Measurements from ENCODE around the gene PAK3. TPM values are rescaled to one million over a fixed set of nuclear protein-coding genes. Genes with fewer than 3 reads are reported as not detected.
A peak's percentile ranks its signal among the peaks of the same experiment; 100 is the strongest.

The PAK3 gene
- total RNA-seq, 2 donors from 2014 or later = 7.1 to 11.6 TPM

DNA sequence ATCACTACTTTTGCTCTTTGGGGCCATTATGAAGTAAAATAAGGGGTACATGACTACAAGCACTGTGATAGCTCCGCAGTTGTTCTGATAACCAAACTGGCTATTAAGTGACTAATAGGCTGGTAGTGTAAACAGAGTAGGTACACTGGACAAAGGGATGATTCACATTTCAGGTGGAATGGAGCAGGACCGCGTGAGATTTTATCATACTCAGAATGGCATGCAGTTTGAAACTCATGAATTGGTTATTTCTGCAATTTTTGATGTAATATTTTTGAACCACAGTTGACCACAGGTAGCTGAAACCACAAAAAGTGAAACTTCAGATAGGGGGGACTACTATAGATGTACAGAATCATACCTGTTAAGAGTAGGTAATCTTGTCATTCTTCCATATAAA lies 55.8 kb downstream of the PAK3 start:
- Histone ChIP-seq H3K27me3 (replicated peaks; ENCODE audit: insufficient read depth) (no peaks in the 10 kb centered on the region), H3K9me3 (no peaks in the 10 kb centered on the region), H3K36me3 (no peaks in the 10 kb centered on the region), H3K4me1 (ENCODE audit: control insufficient read depth in 1 of 2, low read depth in 2 of 2) (no peaks in the 10 kb centered on the region), H3K27ac (no peak overlapping the region), H3K4me3 (no peak overlapping the region)
- ATAC-seq (ENCODE audit: insufficient number of reproducible peaks, low FRiP score, low read depth) (no peak), DNase-seq (ENCODE audit: low spot score) (no peak)
- TF ChIP-seq, protein P1, sequence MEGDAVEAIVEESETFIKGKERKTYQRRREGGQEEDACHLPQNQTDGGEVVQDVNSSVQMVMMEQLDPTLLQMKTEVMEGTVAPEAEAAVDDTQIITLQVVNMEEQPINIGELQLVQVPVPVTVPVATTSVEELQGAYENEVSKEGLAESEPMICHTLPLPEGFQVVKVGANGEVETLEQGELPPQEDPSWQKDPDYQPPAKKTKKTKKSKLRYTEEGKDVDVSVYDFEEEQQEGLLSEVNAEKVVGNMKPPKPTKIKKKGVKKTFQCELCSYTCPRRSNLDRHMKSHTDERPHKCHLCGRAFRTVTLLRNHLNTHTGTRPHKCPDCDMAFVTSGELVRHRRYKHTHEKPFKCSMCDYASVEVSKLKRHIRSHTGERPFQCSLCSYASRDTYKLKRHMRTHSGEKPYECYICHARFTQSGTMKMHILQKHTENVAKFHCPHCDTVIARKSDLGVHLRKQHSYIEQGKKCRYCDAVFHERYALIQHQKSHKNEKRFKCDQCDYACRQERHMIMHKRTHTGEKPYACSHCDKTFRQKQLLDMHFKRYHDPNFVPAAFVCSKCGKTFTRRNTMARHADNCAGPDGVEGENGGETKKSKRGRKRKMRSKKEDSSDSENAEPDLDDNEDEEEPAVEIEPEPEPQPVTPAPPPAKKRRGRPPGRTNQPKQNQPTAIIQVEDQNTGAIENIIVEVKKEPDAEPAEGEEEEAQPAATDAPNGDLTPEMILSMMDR (IDR thresholded peaks at IDR 0.05) = no peak

DNA sequence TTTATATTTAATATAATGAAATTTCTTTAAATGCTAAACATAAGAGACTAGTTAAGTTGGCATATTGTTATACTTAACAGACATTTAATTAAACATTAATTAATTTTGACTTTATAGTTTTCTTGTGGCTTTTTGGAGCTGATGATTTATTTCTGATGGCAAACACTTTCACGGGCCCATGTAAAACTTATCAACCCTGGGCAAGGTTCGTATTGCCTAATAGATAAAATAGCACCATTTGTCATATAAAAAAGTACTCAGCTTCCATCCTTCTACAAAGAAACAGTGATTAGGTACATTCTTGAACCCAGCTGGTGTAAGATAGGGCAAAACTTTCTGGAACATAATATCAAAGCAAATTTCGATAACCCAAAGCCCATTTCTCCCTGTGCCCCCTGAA lies 63.2 kb downstream of the PAK3 start:
- H3K9me3 ChIP-seq = no peaks in the 10 kb centered on the region
- H3K4me3 ChIP-seq = no peak overlapping the region
- ATAC-seq (ENCODE audit: insufficient number of reproducible peaks, low FRiP score, low read depth) (no peak), DNase-seq (ENCODE audit: low spot score) (no peak)
- H3K27me3 ChIP-seq (replicated peaks; ENCODE audit: insufficient read depth) = no peaks in the 10 kb centered on the region
- no peaks in the 10 kb centered on the region for H3K36me3 ChIP-seq
- TF ChIP-seq, protein P1 (IDR thresholded peaks at IDR 0.05) = no peak
- H3K27ac ChIP-seq = no peak overlapping the region
- no peaks in the 10 kb centered on the region for H3K4me1 ChIP-seq (ENCODE audit: control insufficient read depth in 1 of 2, low read depth in 2 of 2)

DNA sequence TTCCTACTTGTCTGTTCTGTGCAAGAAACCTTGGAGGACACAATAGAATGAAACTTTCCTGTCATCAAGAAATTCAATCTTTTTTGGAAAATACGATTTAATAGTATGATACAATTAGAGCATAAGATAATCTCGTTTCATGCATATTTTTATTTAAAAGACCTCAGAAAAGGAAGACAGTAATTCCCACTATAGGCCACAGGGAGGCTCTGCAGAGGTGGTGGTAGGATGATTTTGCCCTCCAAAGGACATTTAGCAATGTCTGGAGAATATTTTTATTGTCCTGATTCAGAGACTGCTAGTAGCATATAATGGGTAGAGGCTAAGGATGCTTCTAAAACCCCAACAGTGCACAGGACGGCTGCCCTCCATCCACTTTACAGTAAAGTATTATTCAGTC lies 68.7 kb downstream of the PAK3 start:
- H3K27me3 ChIP-seq (replicated peaks; ENCODE audit: insufficient read depth) = no peaks in the 10 kb centered on the region
- TF ChIP-seq, protein P1 (IDR thresholded peaks at IDR 0.05) = peak; percentile 31
- H3K4me1 ChIP-seq (ENCODE audit: control insufficient read depth in 1 of 2, low read depth in 2 of 2) = no peaks in the 10 kb centered on the region
- ATAC-seq (ENCODE audit: insufficient number of reproducible peaks, low FRiP score, low read depth) (no peak), DNase-seq (ENCODE audit: low spot score) (no peak)
- H3K4me3 ChIP-seq = no peak overlapping the region
- no peaks in the 10 kb centered on the region for H3K36me3 ChIP-seq
- H3K27ac ChIP-seq = no peak overlapping the region
- no peaks in the 10 kb centered on the region for H3K9me3 ChIP-seq

DNA sequence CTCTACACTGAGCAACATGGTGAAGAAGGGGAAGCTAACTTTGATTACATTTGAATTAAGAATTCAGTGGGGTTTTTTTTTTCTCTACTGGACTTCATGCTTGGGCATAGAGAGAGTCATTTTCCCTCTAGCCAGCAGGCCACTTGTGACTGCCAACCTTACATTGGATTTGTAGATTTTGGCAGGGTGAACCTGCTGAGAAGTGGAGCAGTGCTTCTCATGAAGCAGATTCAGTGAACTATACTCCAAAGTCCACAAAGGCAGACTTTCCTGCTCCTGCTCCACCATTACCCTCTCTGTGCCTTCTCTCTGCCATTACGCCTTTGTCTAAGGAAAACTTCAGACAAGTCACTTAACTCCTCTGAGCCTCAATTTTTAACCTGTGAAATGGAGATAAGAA lies 69.9 kb downstream of the PAK3 start:
- no peak for DNase-seq (ENCODE audit: low spot score)
- no peaks in the 10 kb centered on the region for H3K9me3 ChIP-seq
- H3K4me3 ChIP-seq = no peak overlapping the region
- no peaks in the 10 kb centered on the region for H3K27me3 ChIP-seq (replicated peaks; ENCODE audit: insufficient read depth)
- H3K4me1 ChIP-seq (ENCODE audit: control insufficient read depth in 1 of 2, low read depth in 2 of 2) = no peaks in the 10 kb centered on the region
- H3K27ac ChIP-seq = peak overlapping the region in 1 of 2 donors; percentile 20
- no peaks in the 10 kb centered on the region for H3K36me3 ChIP-seq
- ATAC-seq (ENCODE audit: insufficient number of reproducible peaks, low FRiP score, low read depth) = no peak
- TF ChIP-seq, protein P1 (IDR thresholded peaks at IDR 0.05) = no peak

DNA sequence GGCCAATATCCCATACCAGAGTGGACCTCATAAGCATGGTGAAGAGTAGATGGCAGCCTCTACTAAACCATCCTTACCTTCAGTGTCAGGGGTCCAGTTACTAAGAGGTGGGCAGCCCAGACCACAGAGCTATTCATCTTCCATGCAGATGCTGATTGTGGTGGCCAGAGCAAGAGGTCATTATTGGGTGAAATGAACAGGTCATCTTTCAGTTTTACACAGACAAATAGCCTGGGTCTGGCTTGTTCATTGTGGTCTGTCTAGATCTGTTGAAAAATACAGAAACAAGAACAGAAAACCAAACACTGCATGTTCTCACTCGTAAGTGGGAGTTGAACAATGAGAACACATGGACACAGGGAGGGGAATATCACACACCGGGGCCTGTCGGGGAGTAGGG lies 71.3 kb downstream of the PAK3 start:
- H3K4me3 ChIP-seq = no peak overlapping the region
- no peak overlapping the region for H3K27ac ChIP-seq
- H3K27me3 ChIP-seq (replicated peaks; ENCODE audit: insufficient read depth) = no peaks in the 10 kb centered on the region
- DNase-seq (ENCODE audit: low spot score) (no peak), ATAC-seq (ENCODE audit: insufficient number of reproducible peaks, low FRiP score, low read depth) (no peak)
- TF ChIP-seq, protein P1 (IDR thresholded peaks at IDR 0.05) = no peak
- H3K4me1 ChIP-seq (ENCODE audit: control insufficient read depth in 1 of 2, low read depth in 2 of 2) = no peaks in the 10 kb centered on the region
- no peaks in the 10 kb centered on the region for H3K36me3 ChIP-seq
- H3K9me3 ChIP-seq = no peaks in the 10 kb centered on the region
